GM08714 (cell line): ENCODE results near the gene NBEA.

ENCODE experiments used
- H3K4me3 ChIP-seq: fragments of 200-500 bp; sonication (Bioruptor generic); 2 replicates; pipeline ENCODE4 v1.5.1; 2014; ENCODE audit warnings: mild to moderate bottlenecking, low read length, inconsistent platforms
- ZNF274 ChIP-seq: IDR thresholded peaks from 2 replicates; pipeline ENCODE4 v1.6.1; 2012; ENCODE audit warnings: mild to moderate bottlenecking, low read depth, low read length

Gene NBEA

GRCh38 chr13:35127466-35127865 is 185.4 kb downstream of the NBEA start:
- H3K4me3 ChIP-seq, result no peak overlapping the region
- TF ChIP-seq ZNF274, result no peak

GRCh38 chr13:35129500-35129899 is 187.4 kb downstream of the NBEA start:
- H3K4me3 ChIP-seq, result no peak overlapping the region
- no peak for TF ChIP-seq ZNF274

GRCh38 chr13:35131471-35131870 is 189.4 kb downstream of the NBEA start:
- TF ChIP-seq ZNF274, result no peak
- no peak overlapping the region for H3K4me3 ChIP-seq

GRCh38 chr13:35136585-35136984 is 194.5 kb downstream of the NBEA start:
- no peak for TF ChIP-seq ZNF274
- H3K4me3 ChIP-seq, result no peak overlapping the region

- H3K4me3 ChIP-seq, result no peak overlapping the region
Observed at GRCh38 chr13:35139591-35139990, 197.5 kb downstream of the NBEA start.

GRCh38 chr13:35140321-35140720 is 198.3 kb downstream of the NBEA start:
- TF ChIP-seq ZNF274, result no peak

More at GRCh38 chr13:35139591-35139990, 197.5 kb downstream of the NBEA start:
- TF ChIP-seq ZNF274, result no peak

GRCh38 chr13:35140831-35141230 is 198.8 kb downstream of the NBEA start:
- TF ChIP-seq ZNF274, result no peak

More at GRCh38 chr13:35140321-35140720, 198.3 kb downstream of the NBEA start:
- no peak overlapping the region for H3K4me3 ChIP-seq

GRCh38 chr13:35143123-35143522 is 201.1 kb downstream of the NBEA start:
- no peak for TF ChIP-seq ZNF274
- H3K4me3 ChIP-seq, result no peak overlapping the region

More at GRCh38 chr13:35140831-35141230, 198.8 kb downstream of the NBEA start:
- no peak overlapping the region for H3K4me3 ChIP-seq

GRCh38 chr13:35144166-35144890 is 202.3 kb downstream of the NBEA start:
- no peak overlapping the region for H3K4me3 ChIP-seq
- TF ChIP-seq ZNF274, result no peak

- H3K4me3 ChIP-seq, result no peak overlapping the region
- no peak for TF ChIP-seq ZNF274
Observed at GRCh38 chr13:35146686-35147085, 204.6 kb downstream of the NBEA start.

GRCh38 chr13:35157143-35157755 is 215.2 kb downstream of the NBEA start:
- no peak for TF ChIP-seq ZNF274
- no peak overlapping the region for H3K4me3 ChIP-seq

GRCh38 chr13:35159041-35159440 is 217.0 kb downstream of the NBEA start:
- TF ChIP-seq ZNF274, result no peak
- no peak overlapping the region for H3K4me3 ChIP-seq

- H3K4me3 ChIP-seq, result no peak overlapping the region
- TF ChIP-seq ZNF274, result no peak
Observed at GRCh38 chr13:35160896-35161295, 218.8 kb downstream of the NBEA start.

- H3K4me3 ChIP-seq, result no peak overlapping the region
- TF ChIP-seq ZNF274, result no peak
Observed at GRCh38 chr13:35162420-35162819, 220.3 kb downstream of the NBEA start.

GRCh38 chr13:35163674-35164073 is 221.6 kb downstream of the NBEA start:
- no peak for TF ChIP-seq ZNF274
- H3K4me3 ChIP-seq, result no peak overlapping the region; the same call in 1 of the 2 replicates
